Spleen (tissue), 11 donors: ENCODE results near the gene ERBB4. TPM values are rescaled to one million over a fixed set of nuclear protein-coding genes. Genes with fewer than 3 reads are reported as not detected.

Source experiments
- DNase-seq: peaks from one replicate; pipeline ENCODE4 v3.0.0-alpha.2; 2020
- H3K27ac ChIP-seq, 8 donors: fragments of 200-600 bp; sonication (generic) in 7 of 8; 1 replicate in 4 of 8; 2 replicates in 4 of 8; pipeline versions ENCODE4 v1.5.0 to v1.8.0; 2016 to 2021; ENCODE audit warnings: inconsistent platforms in 4 of 8, mild to moderate bottlenecking in 4 of 8, moderate library complexity in 1 of 8
- H3K27me3 ChIP-seq, 7 donors: fragments of 200-600 bp; sonication (generic) in 6 of 7; replicated peaks in 1 of 7; 1 replicate in 4 of 7; 2 replicates in 3 of 7; pipeline versions ENCODE4 v1.5.0 to v1.8.0; 2016 to 2021; ENCODE audit warnings: inconsistent platforms in 3 of 7, mild to moderate bottlenecking in 1 of 7
- H3K36me3 ChIP-seq, 6 donors: fragments of 200-600 bp; sonication (generic) in 5 of 6; 1 replicate in 4 of 6; 2 replicates in 2 of 6; pipeline versions ENCODE4 v1.5.0 to v1.8.0; 2016 to 2021; ENCODE audit warnings: inconsistent platforms in 2 of 6
- H3K4me1 ChIP-seq, 6 donors: fragments of 200-600 bp; sonication (generic) in 5 of 6; 1 replicate in 3 of 6; 2 replicates in 3 of 6; pipeline versions ENCODE4 v1.5.0 to v1.8.0; 2016 to 2021; ENCODE audit warnings: inconsistent platforms in 3 of 6
- H3K4me3 ChIP-seq, 8 donors: fragments of 200-600 bp; sonication (generic) in 7 of 8; 1 replicate in 4 of 8; 2 replicates in 4 of 8; pipeline versions ENCODE4 v1.5.0 to v1.8.0; 2016 to 2021; ENCODE audit warnings: inconsistent platforms in 4 of 8, mild to moderate bottlenecking in 4 of 8, moderate library complexity in 2 of 8
- H3K9me3 ChIP-seq, 8 donors: fragments of 200-600 bp; sonication (generic) in 7 of 8; 1 replicate in 4 of 8; 2 replicates in 4 of 8; pipeline versions ENCODE4 v1.5.0 to v1.8.0; 2016 to 2021; ENCODE audit warnings: inconsistent platforms in 4 of 8
- CTCF ChIP-seq, 11 experiments: fragments of 200-600 bp in 7 of 11; fragments of 450-650 bp in 4 of 11; sonication (generic) in 4 of 11; IDR thresholded peaks in 8 of 11; conservative IDR thresholded peaks in 3 of 11; 1 replicate in 7 of 11; 2 replicates in 4 of 11; pipeline versions ENCODE4 v1.4.0 to v1.8.0; 2016 to 2021; ENCODE audit warnings: antibody characterized with exemption in 11 of 11, inconsistent platforms in 4 of 11, mild to moderate bottlenecking in 1 of 11
- POLR2A ChIP-seq, 3 donors: fragments of 450-650 bp; IDR thresholded peaks; one replicate each; pipeline ENCODE4 v1.5.1; 2017; ENCODE audit warnings: antibody characterized with exemption in 3 of 3, mild to moderate bottlenecking in 1 of 3
- POLR2AphosphoS5 ChIP-seq, 3 donors: sonication (generic); formaldehyde crosslinking; IDR thresholded peaks; one replicate each; pipeline ENCODE4 v1.5.1; 2017; ENCODE audit warnings: antibody characterized with exemption in 3 of 3
- WGBS, 5 donors: extraction: QIAGEN DNeasy Blood & Tissue Kit in 3 of 5; methylation state at CpG; one replicate each; pipeline versions ENCODE4 v1.1.5 to v1.1.7; 2013 to 2018; 5-methylcytosine and 5-hydroxymethylcytosine counted together
- intact Hi-C: fragments of 100-400 bp; cut with DNase I; formaldehyde crosslinking; loops from one replicate; pipeline ENCODE4 v1.15.0; 2023; ENCODE audit warnings: low total_unique reads
- polyA plus RNA-seq, 3 donors: library from polyadenylated mRNA; stranded (reverse); fragments of 200-250 nt; gene quantifications; one replicate each; pipeline ENCODE4 v1.2.1, GENCODE V29; 2013
- total RNA-seq, 7 donors: library from RNA; depleted of rRNA in 3 of 7; stranded (reverse); fragments of >200 nt in 3 of 7; fragmentation: NEBNext Ultra II Directional in 4 of 7; extraction: Animal tissue kit (Norgen Biotek cat#: 25700) in 4 of 7; gene quantifications; one replicate each; pipeline versions ENCODE4 v1.1.0 to v1.2.1, GENCODE V29; 2016 to 2021
- donor health status: healthy with polysubstance abuse.
- donor health status: DM: no; HTN: no; CAD: no; lungs with moderate emphysema.
- donor health status: DM: no; HTN: no; CAD: no.
- donor health status: Bipolar disorder and iron deficiency.
- donor health status: healthy.
- donor health status: DM: no; HTN: no; CAD: no.
- donor health status: DM: yes; HTN: yes; CAD: no.

ERBB4 gene
- total and polyA plus RNA-seq, 10 donors: under 0.01 to 1.4 (median 0.35) TPM

GRCh38 chr2:212124598-212124997 is 414.0 kb downstream of the ERBB4 start:
- DNase-seq: no peak
- Histone ChIP-seq H3K4me1 (no peaks in the 10 kb centered on the region), H3K4me3 (no peak overlapping the region), H3K36me3 (no peaks in the 10 kb centered on the region), H3K9me3 (peaks cover 0 to 7% (median 0%) of the 10 kb centered on the region in 8 donors), H3K27me3 (no peaks in the 10 kb centered on the region), H3K27ac (no peak overlapping the region)
- intact Hi-C loops: no loop called here
- TF ChIP-seq CTCF (IDR thresholded peaks at IDR 0.05 in 8 of 11, conservative IDR thresholded peaks at IDR 0.05 in 3 of 11) (no peak), POLR2A (IDR thresholded peaks at IDR 0.05) (no peak)
- WGBS, 5 donors: 69 to 80% (median 78%) methylated on average over 10 of the region's 10 CpGs

- Histone ChIP-seq H3K27ac (no peak overlapping the region), H3K27me3 (no peaks in the 10 kb centered on the region), H3K9me3 (no peaks in the 10 kb centered on the region), H3K36me3 (no peaks in the 10 kb centered on the region), H3K4me1 (no peaks in the 10 kb centered on the region), H3K4me3 (no peak overlapping the region)
- no peak for DNase-seq
- TF ChIP-seq POLR2A (IDR thresholded peaks at IDR 0.05) (no peak), POLR2AphosphoS5 (IDR thresholded peaks at IDR 0.05) (no peak), CTCF (IDR thresholded peaks at IDR 0.05 in 8 of 11, conservative IDR thresholded peaks at IDR 0.05 in 3 of 11) (no peak)
- intact Hi-C loops: no loop called here
- WGBS, 5 donors: 63 to 79% (median 66%) methylated on average over 2 of the region's 2 CpGs
These were observed 419.0 kb downstream of the ERBB4 start for GRCh38 chr2:212119591-212119990.

GRCh38 chr2:212117926-212118325 is 420.7 kb downstream of the ERBB4 start:
- no peaks in the 10 kb centered on the region for H3K4me1 ChIP-seq
- H3K27me3 ChIP-seq: no peaks in the 10 kb centered on the region
- no peak overlapping the region for H3K4me3 ChIP-seq
- WGBS, 5 donors: 54 to 78% (median 68%) methylated on average over 2 of the region's 2 CpGs
- intact Hi-C loops: no loop called here
- H3K36me3 ChIP-seq: no peaks in the 10 kb centered on the region
- TF ChIP-seq POLR2A (IDR thresholded peaks at IDR 0.05): no peak
- no peak for TF ChIP-seq POLR2AphosphoS5 (IDR thresholded peaks at IDR 0.05)
- TF ChIP-seq CTCF (IDR thresholded peaks at IDR 0.05 in 8 of 11, conservative IDR thresholded peaks at IDR 0.05 in 3 of 11): no peak
- H3K9me3 ChIP-seq: no peaks in the 10 kb centered on the region
- H3K27ac ChIP-seq: no peak overlapping the region
- DNase-seq: no peak

GRCh38 chr2:212114489-212114888 is 424.1 kb downstream of the ERBB4 start:
- Histone ChIP-seq H3K4me1 (no peaks in the 10 kb centered on the region), H3K4me3 (no peak overlapping the region), H3K9me3 (no peaks in the 10 kb centered on the region), H3K27ac (no peak overlapping the region), H3K27me3 (no peaks in the 10 kb centered on the region), H3K36me3 (no peaks in the 10 kb centered on the region)
- intact Hi-C loops: no loop called here
- WGBS, 5 donors: 79 to 94% (median 91%) methylated on average over 1 of the region's 1 CpG
- DNase-seq: no peak
- no peak for TF ChIP-seq CTCF (IDR thresholded peaks at IDR 0.05 in 8 of 11, conservative IDR thresholded peaks at IDR 0.05 in 3 of 11)
- no peak for TF ChIP-seq POLR2A (IDR thresholded peaks at IDR 0.05)
- no peak for TF ChIP-seq POLR2AphosphoS5 (IDR thresholded peaks at IDR 0.05)
